ENCODE results near the gene TXNDC16.
A peak's percentile ranks its signal among the peaks of the same experiment; 100 is the strongest.

TXNDC16 gene

GRCh38 chr14:52553002-52553670 lies 831 bp upstream of the TXNDC16 start:
- TF ChIP-seq, protein P1, sequence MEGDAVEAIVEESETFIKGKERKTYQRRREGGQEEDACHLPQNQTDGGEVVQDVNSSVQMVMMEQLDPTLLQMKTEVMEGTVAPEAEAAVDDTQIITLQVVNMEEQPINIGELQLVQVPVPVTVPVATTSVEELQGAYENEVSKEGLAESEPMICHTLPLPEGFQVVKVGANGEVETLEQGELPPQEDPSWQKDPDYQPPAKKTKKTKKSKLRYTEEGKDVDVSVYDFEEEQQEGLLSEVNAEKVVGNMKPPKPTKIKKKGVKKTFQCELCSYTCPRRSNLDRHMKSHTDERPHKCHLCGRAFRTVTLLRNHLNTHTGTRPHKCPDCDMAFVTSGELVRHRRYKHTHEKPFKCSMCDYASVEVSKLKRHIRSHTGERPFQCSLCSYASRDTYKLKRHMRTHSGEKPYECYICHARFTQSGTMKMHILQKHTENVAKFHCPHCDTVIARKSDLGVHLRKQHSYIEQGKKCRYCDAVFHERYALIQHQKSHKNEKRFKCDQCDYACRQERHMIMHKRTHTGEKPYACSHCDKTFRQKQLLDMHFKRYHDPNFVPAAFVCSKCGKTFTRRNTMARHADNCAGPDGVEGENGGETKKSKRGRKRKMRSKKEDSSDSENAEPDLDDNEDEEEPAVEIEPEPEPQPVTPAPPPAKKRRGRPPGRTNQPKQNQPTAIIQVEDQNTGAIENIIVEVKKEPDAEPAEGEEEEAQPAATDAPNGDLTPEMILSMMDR (IDR thresholded peaks at IDR 0.05; ENCODE audit: insufficient read depth, low read depth, low read length, missing control alignments): no peak
- peak overlapping the region; percentile 54 for H3K4me3 ChIP-seq (ENCODE audit: low read length)
- peak; percentile 31 for DNase-seq (ENCODE audit: low read depth)

GRCh38 chr14:52551696-52552062 lies 626 bp downstream of the TXNDC16 start:
- peak; percentile 24 for DNase-seq (ENCODE audit: low read depth)
- peak overlapping the region; percentile 76 for H3K4me3 ChIP-seq (ENCODE audit: low read length)
- TF ChIP-seq, protein P1 (IDR thresholded peaks at IDR 0.05; ENCODE audit: insufficient read depth, low read depth, low read length, missing control alignments): peak; percentile 30

- TF ChIP-seq, protein P1 (IDR thresholded peaks at IDR 0.05; ENCODE audit: insufficient read depth, low read depth, low read length, missing control alignments): no peak
- peak overlapping the region; percentile 76 for H3K4me3 ChIP-seq (ENCODE audit: low read length)
- DNase-seq (ENCODE audit: low read depth): no peak
These were observed 1.1 kb downstream of the TXNDC16 start for GRCh38 chr14:52551205-52551604.

GRCh38 chr14:52550661-52551060 lies 1.6 kb downstream of the TXNDC16 start:
- TF ChIP-seq, protein P1 (IDR thresholded peaks at IDR 0.05; ENCODE audit: insufficient read depth, low read depth, low read length, missing control alignments): no peak
- DNase-seq (ENCODE audit: low read depth): no peak
- no peak overlapping the region for H3K4me3 ChIP-seq (ENCODE audit: low read length)

DNA sequence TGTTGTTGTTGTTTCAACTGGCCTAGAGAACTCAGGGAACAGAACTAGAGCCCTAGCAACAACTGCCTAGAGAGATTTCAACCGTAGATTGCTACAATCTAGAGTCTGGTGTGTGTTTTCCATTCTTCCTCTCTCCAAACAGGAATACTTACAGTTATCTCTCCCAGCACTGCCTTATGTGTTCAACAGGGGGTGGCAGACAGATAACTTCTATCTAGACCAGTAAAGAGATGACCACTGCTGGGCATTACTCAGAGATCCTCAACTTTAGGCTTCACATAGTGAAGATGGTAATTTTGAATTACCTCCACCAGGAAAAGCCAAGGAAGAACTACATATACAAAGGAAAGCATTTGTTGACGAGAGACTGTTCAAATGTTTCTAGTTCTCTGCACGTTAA lies 4.8 kb downstream of the TXNDC16 start:
- no peak for DNase-seq (ENCODE audit: low read depth)
- H3K4me3 ChIP-seq (ENCODE audit: low read length): no peak overlapping the region
- TF ChIP-seq, protein P1 (IDR thresholded peaks at IDR 0.05; ENCODE audit: insufficient read depth, low read depth, low read length, missing control alignments): no peak

- H3K4me3 ChIP-seq (ENCODE audit: low read length): no peak overlapping the region
- TF ChIP-seq, protein P1 (IDR thresholded peaks at IDR 0.05; ENCODE audit: insufficient read depth, low read depth, low read length, missing control alignments): no peak
- DNase-seq (ENCODE audit: low read depth): no peak
These were observed 5.3 kb downstream of the TXNDC16 start for GRCh38 chr14:52547027-52547426.

DNA sequence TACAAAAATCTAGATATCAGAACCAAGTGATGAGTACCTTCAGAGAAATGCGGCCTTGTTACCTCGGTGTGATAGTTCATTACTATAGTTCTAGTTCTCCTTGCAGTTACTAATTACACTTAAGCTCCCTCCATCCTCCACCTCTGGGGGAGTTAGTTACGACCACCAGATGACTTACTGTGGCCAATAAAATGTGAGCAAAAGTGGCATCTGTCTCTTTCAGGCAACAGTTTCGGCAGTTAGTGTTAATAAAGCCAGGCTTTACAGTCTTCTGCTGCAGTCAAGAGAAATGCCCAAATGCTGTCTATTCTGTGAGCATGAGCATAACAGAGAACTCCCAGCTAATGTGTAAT lies 6.0 kb downstream of the TXNDC16 start:
- TF ChIP-seq, protein P1 (IDR thresholded peaks at IDR 0.05; ENCODE audit: insufficient read depth, low read depth, low read length, missing control alignments): no peak

More for the DNA sequence above, 6.0 kb downstream of the TXNDC16 start:
- no peak for DNase-seq (ENCODE audit: low read depth)
- no peak overlapping the region for H3K4me3 ChIP-seq (ENCODE audit: low read length)

Data from epithelial cell of esophagus (primary cell).